ACC112 (cell line): ENCODE data around the gene ERC1.
"Not testable (repeated sequence)": the region's sequence is repeated elsewhere in the genome, so short reads cannot be mapped to it uniquely, and the experiment has no call there.

Experiments used
- H2AFZ ChIP-seq: fragments of 200-600 bp; sonication (generic); one replicate; pipeline ENCODE4 v1.6.0; 2017; ENCODE audit warnings: antibody characterized with exemption, low read length; ENCODE audit not compliant: unreplicated experiment
- H3K27ac ChIP-seq: fragments of 200-600 bp; sonication (generic); 2 replicates; pipeline ENCODE4 v1.5.1; 2014; ENCODE audit warnings: low read depth, mild to moderate bottlenecking, antibody characterized with exemption, low read length, moderate library complexity
- H3K27me3 ChIP-seq: fragments of 200-600 bp; sonication (generic); 2 replicates; pipeline ENCODE4 v1.6.1; 2014; ENCODE audit warnings: mild to moderate bottlenecking, antibody characterized with exemption, low read length, moderate library complexity, mixed read lengths; ENCODE audit not compliant: insufficient read depth
- H3K36me3 ChIP-seq: fragments of 200-600 bp; sonication (generic); 2 replicates; pipeline ENCODE4 v1.6.1; 2016; ENCODE audit warnings: mild to moderate bottlenecking, antibody characterized with exemption, low read length, moderate library complexity, mixed read lengths; ENCODE audit not compliant: insufficient read depth
- H3K4me1 ChIP-seq: fragments of 200-600 bp; sonication (generic); one replicate; pipeline ENCODE4 v1.6.1; 2016; ENCODE audit warnings: low read length, mixed read lengths; ENCODE audit not compliant: insufficient read depth, unreplicated experiment, control insufficient read depth
- H3K4me3 ChIP-seq: fragments of 200-600 bp; sonication (generic); 2 replicates; pipeline ENCODE4 v1.5.1; 2014; ENCODE audit warnings: mild to moderate bottlenecking, low read depth, low read length
- H3K79me2 ChIP-seq: fragments of 200-600 bp; sonication (generic); one replicate; pipeline ENCODE4 v1.6.0; 2016; ENCODE audit warnings: low read length; ENCODE audit not compliant: control insufficient read depth, unreplicated experiment, insufficient read depth

ERC1 gene

GRCh38 chr12:1255854-1256253, 264.8 kb downstream of the ERC1 start:
- H3K27ac ChIP-seq, H3K79me2 ChIP-seq, H3K27me3 ChIP-seq, H3K4me3 ChIP-seq, H3K4me1 ChIP-seq, H2AFZ ChIP-seq: not testable (repeated sequence)
- peaks cover 10% of the 10 kb centered on the region; the same call in 1 of the 2 replicates for H3K36me3 ChIP-seq

GRCh38 chr12:1256285-1256684, 265.3 kb downstream of the ERC1 start:
- no peaks in the 10 kb centered on the region for H3K79me2 ChIP-seq
- no peak overlapping the region for H3K4me3 ChIP-seq
- no peaks in the 10 kb centered on the region for H3K27me3 ChIP-seq
- no peak overlapping the region for H2AFZ ChIP-seq
- peaks cover 15% of the 10 kb centered on the region for H3K36me3 ChIP-seq
- H3K27ac ChIP-seq: no peak overlapping the region
- H3K4me1 ChIP-seq: no peaks in the 10 kb centered on the region

- Histone ChIP-seq H3K27me3 (no peaks in the 10 kb centered on the region), H3K36me3 (peaks cover 20% of the 10 kb centered on the region)
Observed at GRCh38 chr12:1256991-1257390, 266.0 kb downstream of the ERC1 start.

GRCh38 chr12:1262011-1262410, 271.0 kb downstream of the ERC1 start:
- Histone ChIP-seq H3K4me1 (no peaks in the 10 kb centered on the region), H3K36me3 (peaks cover 16% of the 10 kb centered on the region; the same call in 1 of the 2 replicates), H2AFZ (no peak overlapping the region), H3K79me2 (no peaks in the 10 kb centered on the region), H3K27me3 (no peaks in the 10 kb centered on the region), H3K27ac (no peak overlapping the region), H3K4me3 (no peak overlapping the region)

More at GRCh38 chr12:1256991-1257390, 266.0 kb downstream of the ERC1 start:
- no peak overlapping the region for H3K27ac ChIP-seq
- no peak overlapping the region for H2AFZ ChIP-seq
- no peaks in the 10 kb centered on the region for H3K4me1 ChIP-seq
- H3K4me3 ChIP-seq: no peak overlapping the region
- H3K79me2 ChIP-seq: no peaks in the 10 kb centered on the region

- Histone ChIP-seq H3K27me3 (no peaks in the 10 kb centered on the region), H3K4me1 (no peaks in the 10 kb centered on the region), H3K4me3 (no peak overlapping the region), H2AFZ (no peak overlapping the region), H3K36me3 (peaks cover 6% of the 10 kb centered on the region; the same call in 1 of the 2 replicates), H3K27ac (no peak overlapping the region), H3K79me2 (no peaks in the 10 kb centered on the region)
Observed at GRCh38 chr12:1267243-1267642, 276.2 kb downstream of the ERC1 start.

- Histone ChIP-seq H3K36me3 (peaks cover 5% of the 10 kb centered on the region; the same call in 1 of the 2 replicates), H3K4me1 (no peaks in the 10 kb centered on the region), H3K79me2 (no peaks in the 10 kb centered on the region), H3K27ac (no peak overlapping the region), H3K4me3 (no peak overlapping the region), H2AFZ (no peak overlapping the region), H3K27me3 (no peaks in the 10 kb centered on the region)
Observed at GRCh38 chr12:1272142-1272541, 281.1 kb downstream of the ERC1 start.

GRCh38 chr12:1273051-1273450, 282.0 kb downstream of the ERC1 start:
- Histone ChIP-seq H3K4me3 (no peak overlapping the region), H3K4me1 (no peaks in the 10 kb centered on the region), H3K27me3 (no peaks in the 10 kb centered on the region), H2AFZ (no peak overlapping the region), H3K27ac (no peak overlapping the region), H3K79me2 (no peaks in the 10 kb centered on the region), H3K36me3 (peaks cover 5% of the 10 kb centered on the region; the same call in 1 of the 2 replicates)

GRCh38 chr12:1277905-1278304, 286.9 kb downstream of the ERC1 start:
- Histone ChIP-seq H2AFZ (no peak overlapping the region), H3K27me3 (no peaks in the 10 kb centered on the region), H3K4me1 (peaks cover 5% of the 10 kb centered on the region), H3K4me3 (no peak overlapping the region), H3K27ac (no peak overlapping the region), H3K36me3 (peaks cover 2% of the 10 kb centered on the region; the same call in 1 of the 2 replicates), H3K79me2 (no peaks in the 10 kb centered on the region)

GRCh38 chr12:1279050-1279449, 288.0 kb downstream of the ERC1 start:
- Histone ChIP-seq H3K4me3 (no peak overlapping the region), H3K27ac (no peak overlapping the region), H2AFZ (no peak overlapping the region)

GRCh38 chr12:1280059-1280458, 289.0 kb downstream of the ERC1 start:
- no peak overlapping the region for H3K27ac ChIP-seq
- no peaks in the 10 kb centered on the region for H3K27me3 ChIP-seq
- H3K36me3 ChIP-seq: no peaks in the 10 kb centered on the region
- peaks cover 5% of the 10 kb centered on the region for H3K4me1 ChIP-seq
- no peaks in the 10 kb centered on the region for H3K79me2 ChIP-seq
- H3K4me3 ChIP-seq: no peak overlapping the region
- no peak overlapping the region for H2AFZ ChIP-seq

More at GRCh38 chr12:1279050-1279449, 288.0 kb downstream of the ERC1 start:
- no peaks in the 10 kb centered on the region for H3K27me3 ChIP-seq
- peaks cover 5% of the 10 kb centered on the region for H3K4me1 ChIP-seq
- no peaks in the 10 kb centered on the region for H3K79me2 ChIP-seq
- peaks cover 2% of the 10 kb centered on the region; the same call in 1 of the 2 replicates for H3K36me3 ChIP-seq

- Histone ChIP-seq H3K79me2 (no peaks in the 10 kb centered on the region), H3K27me3 (no peaks in the 10 kb centered on the region), H3K4me1 (peaks cover 5% of the 10 kb centered on the region)
Observed at GRCh38 chr12:1281683-1282366, 290.8 kb downstream of the ERC1 start.

More at GRCh38 chr12:1281683-1282366, 290.8 kb downstream of the ERC1 start:
- no peaks in the 10 kb centered on the region for H3K36me3 ChIP-seq
- H3K27ac ChIP-seq: no peak overlapping the region
- H2AFZ ChIP-seq: no peak overlapping the region
- no peak overlapping the region for H3K4me3 ChIP-seq
